SJSA1 (cell line): ENCODE measurements around the gene ZBTB20. TPM values are rescaled to one million over a fixed set of nuclear protein-coding genes. Genes with fewer than 3 reads are reported as not detected.
A peak's percentile ranks its signal among the peaks of the same experiment; 100 is the strongest.

Experiments used
- DNase-seq, 2 experiments: peaks; one replicate each; pipeline ENCODE4 v3.0.0-alpha.2; 2015 to 2020; ENCODE audit warnings: low spot score in 2 of 2, low read depth in 1 of 2
- H3K27ac ChIP-seq: fragments of 250-450 bp; sonication (Bioruptor Pico); 2 replicates; pipeline ENCODE4 v1.5.1; 2020; ENCODE audit warnings: mild to moderate bottlenecking, moderate library complexity
- H3K27me3 ChIP-seq: fragments of 250-450 bp; sonication (Bioruptor Pico); replicated peaks from 2 replicates; pipeline ENCODE4 v1.5.1; 2020; ENCODE audit warnings: mild to moderate bottlenecking, moderate library complexity
- H3K36me3 ChIP-seq: fragments of 250-450 bp; sonication (Bioruptor Pico); 2 replicates; pipeline ENCODE4 v1.5.1; 2020; ENCODE audit warnings: mild to moderate bottlenecking
- H3K4me1 ChIP-seq: fragments of 250-450 bp; sonication (Bioruptor Pico); replicated peaks from 2 replicates; pipeline ENCODE4 v1.6.1; 2021; ENCODE audit warnings: mild to moderate bottlenecking
- H3K4me3 ChIP-seq: fragments of 250-450 bp; sonication (Bioruptor Pico); 2 replicates; pipeline ENCODE4 v1.5.1; 2020; ENCODE audit warnings: mild to moderate bottlenecking
- H3K9me3 ChIP-seq: fragments of 250-450 bp; sonication (Bioruptor Pico); replicated peaks from 2 replicates; pipeline ENCODE4 v1.5.1; 2020; ENCODE audit warnings: mild to moderate bottlenecking
- total RNA-seq: library from RNA; depleted of rRNA; stranded (reverse); fragments of >200 nt; shearing (Covaris generic); gene quantifications from 2 replicates; pipeline ENCODE4 v1.2.3, GENCODE V29; 2014

The ZBTB20 gene
- total RNA-seq, 1 experiment from 2014 or later = 18.2 TPM

GRCh38 chr3:114329823-114330222, 817.3 kb downstream of the ZBTB20 start:
- Histone ChIP-seq H3K4me3 (no peak overlapping the region), H3K36me3 (peaks cover 15% of the 10 kb centered on the region; the same call in 1 of the 2 replicates), H3K27me3 (no peaks in the 10 kb centered on the region), H3K4me1 (no peaks in the 10 kb centered on the region), H3K9me3 (no peaks in the 10 kb centered on the region), H3K27ac (no peak overlapping the region)
- DNase-seq = no peak

- no peaks in the 10 kb centered on the region for H3K9me3 ChIP-seq
- H3K27ac ChIP-seq = no peak overlapping the region
- no peaks in the 10 kb centered on the region for H3K27me3 ChIP-seq
- peaks cover 15% of the 10 kb centered on the region; the same call in 1 of the 2 replicates for H3K36me3 ChIP-seq
- H3K4me3 ChIP-seq = no peak overlapping the region
- DNase-seq = no peak
- no peaks in the 10 kb centered on the region for H3K4me1 ChIP-seq
Observed at GRCh38 chr3:114328345-114328744, 818.7 kb downstream of the ZBTB20 start.

GRCh38 chr3:114327665-114328064, 819.4 kb downstream of the ZBTB20 start:
- H3K27me3 ChIP-seq = no peaks in the 10 kb centered on the region
- H3K9me3 ChIP-seq = no peaks in the 10 kb centered on the region
- H3K4me3 ChIP-seq = no peak overlapping the region
- no peak overlapping the region for H3K27ac ChIP-seq
- H3K36me3 ChIP-seq = peaks cover 10% of the 10 kb centered on the region
- no peaks in the 10 kb centered on the region for H3K4me1 ChIP-seq
- no peak for DNase-seq

- Histone ChIP-seq H3K27ac (no peak overlapping the region), H3K36me3 (peaks cover 3% of the 10 kb centered on the region), H3K27me3 (no peaks in the 10 kb centered on the region), H3K4me3 (no peak overlapping the region), H3K4me1 (peaks cover 11% of the 10 kb centered on the region; the same call in 1 of the 2 replicates), H3K9me3 (no peaks in the 10 kb centered on the region)
- DNase-seq = no peak
Observed at GRCh38 chr3:114323546-114324254, 823.4 kb downstream of the ZBTB20 start.

GRCh38 chr3:114320246-114320645, 826.8 kb downstream of the ZBTB20 start:
- no peaks in the 10 kb centered on the region for H3K9me3 ChIP-seq
- no peak overlapping the region for H3K27ac ChIP-seq
- H3K4me3 ChIP-seq = no peak overlapping the region
- H3K36me3 ChIP-seq = peaks cover 3% of the 10 kb centered on the region
- H3K27me3 ChIP-seq = no peaks in the 10 kb centered on the region
- H3K4me1 ChIP-seq = peaks cover 11% of the 10 kb centered on the region; the same call in 1 of the 2 replicates
- DNase-seq = no peak

GRCh38 chr3:114319453-114319852, 827.6 kb downstream of the ZBTB20 start:
- H3K4me3 ChIP-seq = no peak overlapping the region
- DNase-seq = peak in 1 of 2 experiments; percentile 7
- H3K27ac ChIP-seq = no peak overlapping the region
- peaks cover 3% of the 10 kb centered on the region for H3K36me3 ChIP-seq
- H3K9me3 ChIP-seq = no peaks in the 10 kb centered on the region
- peaks cover 11% of the 10 kb centered on the region; the same call in 1 of the 2 replicates for H3K4me1 ChIP-seq
- H3K27me3 ChIP-seq = no peaks in the 10 kb centered on the region

- peaks cover 3% of the 10 kb centered on the region for H3K36me3 ChIP-seq
- no peak overlapping the region for H3K27ac ChIP-seq
- no peak overlapping the region for H3K4me3 ChIP-seq
- DNase-seq = no peak
- H3K9me3 ChIP-seq = no peaks in the 10 kb centered on the region
- H3K4me1 ChIP-seq = peaks cover 11% of the 10 kb centered on the region; the same call in 1 of the 2 replicates
- no peaks in the 10 kb centered on the region for H3K27me3 ChIP-seq
Observed at GRCh38 chr3:114318295-114318694, 828.8 kb downstream of the ZBTB20 start.

- Histone ChIP-seq H3K36me3 (no peaks in the 10 kb centered on the region; the same call in 1 of the 2 replicates), H3K4me3 (no peak overlapping the region), H3K9me3 (no peaks in the 10 kb centered on the region), H3K4me1 (peaks cover 2% of the 10 kb centered on the region; the same call in 1 of the 2 replicates), H3K27ac (no peak overlapping the region), H3K27me3 (no peaks in the 10 kb centered on the region)
- DNase-seq = no peak
Observed at GRCh38 chr3:114314282-114314681, 832.8 kb downstream of the ZBTB20 start.

GRCh38 chr3:114313426-114313825, 833.7 kb downstream of the ZBTB20 start:
- H3K27ac ChIP-seq = no peak overlapping the region
- no peak for DNase-seq
- H3K36me3 ChIP-seq = no peaks in the 10 kb centered on the region; the same call in 1 of the 2 replicates
- H3K4me3 ChIP-seq = no peak overlapping the region
- no peaks in the 10 kb centered on the region for H3K9me3 ChIP-seq
- no peaks in the 10 kb centered on the region for H3K4me1 ChIP-seq
- no peaks in the 10 kb centered on the region for H3K27me3 ChIP-seq

GRCh38 chr3:114310695-114311094, 836.4 kb downstream of the ZBTB20 start:
- no peaks in the 10 kb centered on the region; the same call in 1 of the 2 replicates for H3K36me3 ChIP-seq
- H3K4me1 ChIP-seq = no peaks in the 10 kb centered on the region
- DNase-seq = no peak

GRCh38 chr3:114308830-114309229, 838.3 kb downstream of the ZBTB20 start:
- Histone ChIP-seq H3K4me3 (no peak overlapping the region), H3K4me1 (no peaks in the 10 kb centered on the region), H3K36me3 (no peaks in the 10 kb centered on the region), H3K27ac (no peak overlapping the region), H3K9me3 (no peaks in the 10 kb centered on the region), H3K27me3 (no peaks in the 10 kb centered on the region)
- DNase-seq = no peak

More at GRCh38 chr3:114310695-114311094, 836.4 kb downstream of the ZBTB20 start:
- Histone ChIP-seq H3K9me3 (no peaks in the 10 kb centered on the region), H3K4me3 (no peak overlapping the region), H3K27me3 (no peaks in the 10 kb centered on the region), H3K27ac (no peak overlapping the region)

- DNase-seq = no peak
- H3K4me3 ChIP-seq = no peak overlapping the region
- no peaks in the 10 kb centered on the region for H3K36me3 ChIP-seq
- no peaks in the 10 kb centered on the region for H3K4me1 ChIP-seq
- no peaks in the 10 kb centered on the region for H3K9me3 ChIP-seq
- H3K27me3 ChIP-seq = no peaks in the 10 kb centered on the region
- H3K27ac ChIP-seq = no peak overlapping the region
Observed at GRCh38 chr3:114308377-114308776, 838.7 kb downstream of the ZBTB20 start.

- Histone ChIP-seq H3K9me3 (no peaks in the 10 kb centered on the region), H3K27ac (no peak overlapping the region), H3K4me1 (no peaks in the 10 kb centered on the region), H3K36me3 (no peaks in the 10 kb centered on the region), H3K27me3 (no peaks in the 10 kb centered on the region), H3K4me3 (no peak overlapping the region)
- DNase-seq = no peak
Observed at GRCh38 chr3:114307832-114308231, 839.3 kb downstream of the ZBTB20 start.

- Histone ChIP-seq H3K9me3 (no peaks in the 10 kb centered on the region), H3K27me3 (no peaks in the 10 kb centered on the region), H3K36me3 (no peaks in the 10 kb centered on the region), H3K4me1 (no peaks in the 10 kb centered on the region), H3K4me3 (no peak overlapping the region), H3K27ac (no peak overlapping the region)
- DNase-seq = no peak
Observed at GRCh38 chr3:114307222-114307830, 839.8 kb downstream of the ZBTB20 start.
